ENCODE results near the gene UBALD2.
A peak's percentile ranks its signal among the peaks of the same experiment; 100 is the strongest.
"Not testable (repeated sequence)": the region's sequence is repeated elsewhere in the genome, so short reads cannot be mapped to it uniquely, and the experiment has no call there.

Gene UBALD2

DNA sequence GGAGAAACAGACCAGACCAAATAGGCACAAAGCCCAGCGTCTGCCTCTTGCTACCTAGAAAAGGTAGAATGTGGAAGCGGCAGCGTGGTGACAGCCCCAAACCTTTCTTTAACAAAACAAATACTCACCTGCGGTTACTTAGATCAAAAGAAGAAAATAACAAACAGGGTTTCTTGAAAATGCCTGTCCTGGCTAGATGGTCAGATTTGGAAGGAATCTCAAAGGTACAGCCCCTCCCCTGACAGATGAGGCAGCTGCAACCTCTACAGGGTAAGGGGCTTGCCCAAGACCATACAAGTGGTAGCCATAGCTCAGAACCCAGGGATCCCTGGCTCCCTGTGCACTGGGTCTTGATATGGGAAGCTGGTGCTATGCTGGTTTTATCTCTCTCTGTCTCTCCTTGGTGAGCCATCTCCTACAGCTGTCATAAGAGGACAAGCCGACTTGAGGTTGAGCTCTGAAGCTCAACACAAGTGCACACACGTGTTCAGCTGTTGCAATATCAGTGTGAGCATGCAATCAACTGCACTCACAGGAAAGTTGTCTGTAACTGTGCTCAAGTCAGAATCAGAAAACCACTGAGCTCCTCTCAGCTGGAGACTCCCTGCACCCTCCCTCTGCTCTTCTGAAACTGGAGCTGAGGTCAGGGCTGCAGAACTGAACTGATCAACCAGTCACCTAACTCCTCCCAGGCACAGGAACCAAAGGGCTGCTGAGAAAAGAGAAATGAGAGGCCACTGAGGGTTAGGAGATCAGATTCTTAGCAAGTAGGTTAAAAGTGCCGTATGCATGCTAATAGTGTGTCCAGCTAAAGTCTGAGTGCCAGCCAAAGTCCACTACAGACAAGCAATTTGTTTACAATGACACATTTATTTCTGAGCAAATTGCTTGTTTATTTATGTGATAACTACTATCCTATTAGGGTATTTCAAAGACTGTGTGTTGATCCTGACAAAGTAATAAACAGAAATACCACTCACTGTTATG is 18.8 kb upstream of the UBALD2 start:
- peak in 1 of 5 donors; percentile 99 for DNase-seq

GRCh38 chr17:76247304-76247703 is 17.8 kb upstream of the UBALD2 start:
- no peak for DNase-seq

DNA sequence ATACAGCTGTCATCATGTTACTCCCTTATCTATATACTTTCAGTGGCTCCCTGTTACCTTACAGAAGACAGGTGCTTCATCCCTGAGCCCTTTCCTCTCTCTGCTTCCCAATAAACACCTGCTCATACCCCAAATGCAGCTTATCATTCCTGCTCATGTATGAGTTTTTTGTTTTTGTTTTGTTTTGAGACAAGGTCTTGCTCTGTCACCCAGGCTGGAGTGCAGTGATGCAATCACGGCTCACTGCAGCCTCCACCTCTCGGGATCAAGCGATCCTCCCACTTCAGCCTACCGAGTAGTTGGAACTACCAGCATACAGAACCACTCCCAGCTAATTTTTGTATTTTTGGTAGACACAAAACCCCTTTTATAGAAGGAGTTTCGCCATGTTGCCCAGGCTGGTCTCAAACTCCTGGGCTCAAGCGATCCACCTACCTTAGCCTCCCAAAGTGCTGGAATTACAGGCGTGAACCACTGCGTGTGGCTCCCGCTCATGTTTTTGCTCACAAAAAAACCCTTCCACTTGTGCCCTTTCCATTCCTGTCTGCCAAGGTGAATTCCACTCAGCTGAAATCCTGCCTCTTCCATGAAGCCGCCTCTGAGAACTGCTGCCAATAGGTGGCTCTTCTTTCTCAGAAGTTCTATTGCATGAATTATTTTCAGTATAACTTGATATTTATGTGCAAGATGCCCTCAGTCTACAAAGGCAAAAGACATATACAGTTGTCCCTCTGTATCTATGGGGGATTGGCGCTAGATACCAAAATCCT is 16.9 kb upstream of the UBALD2 start:
- DNase-seq, result no peak

DNA sequence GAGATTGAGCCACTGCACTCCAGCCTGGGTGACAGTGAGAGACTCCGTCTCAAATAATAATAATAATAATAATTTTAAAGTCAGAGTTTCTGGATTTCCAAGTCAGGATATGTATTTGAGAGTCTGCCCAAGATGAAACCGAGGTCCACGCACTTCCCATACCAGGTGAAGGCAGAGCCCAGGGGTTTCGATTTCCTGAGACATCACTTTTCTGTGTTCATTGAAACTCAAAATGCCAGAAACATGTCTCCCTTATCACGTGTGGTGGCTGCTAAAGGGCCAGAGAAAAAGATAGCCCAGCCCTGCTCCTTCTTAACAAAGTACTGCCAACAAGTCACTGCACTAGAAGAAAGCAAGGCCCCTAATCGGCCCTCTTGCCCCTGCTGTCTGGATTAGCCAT is 15.0 kb upstream of the UBALD2 start:
- no peak for DNase-seq

GRCh38 chr17:76251478-76252039 is 13.6 kb upstream of the UBALD2 start:
- DNase-seq, result no peak

GRCh38 chr17:76252040-76252954 is 12.9 kb upstream of the UBALD2 start:
- peak in 1 of 5 donors; percentile 82 for DNase-seq

DNA sequence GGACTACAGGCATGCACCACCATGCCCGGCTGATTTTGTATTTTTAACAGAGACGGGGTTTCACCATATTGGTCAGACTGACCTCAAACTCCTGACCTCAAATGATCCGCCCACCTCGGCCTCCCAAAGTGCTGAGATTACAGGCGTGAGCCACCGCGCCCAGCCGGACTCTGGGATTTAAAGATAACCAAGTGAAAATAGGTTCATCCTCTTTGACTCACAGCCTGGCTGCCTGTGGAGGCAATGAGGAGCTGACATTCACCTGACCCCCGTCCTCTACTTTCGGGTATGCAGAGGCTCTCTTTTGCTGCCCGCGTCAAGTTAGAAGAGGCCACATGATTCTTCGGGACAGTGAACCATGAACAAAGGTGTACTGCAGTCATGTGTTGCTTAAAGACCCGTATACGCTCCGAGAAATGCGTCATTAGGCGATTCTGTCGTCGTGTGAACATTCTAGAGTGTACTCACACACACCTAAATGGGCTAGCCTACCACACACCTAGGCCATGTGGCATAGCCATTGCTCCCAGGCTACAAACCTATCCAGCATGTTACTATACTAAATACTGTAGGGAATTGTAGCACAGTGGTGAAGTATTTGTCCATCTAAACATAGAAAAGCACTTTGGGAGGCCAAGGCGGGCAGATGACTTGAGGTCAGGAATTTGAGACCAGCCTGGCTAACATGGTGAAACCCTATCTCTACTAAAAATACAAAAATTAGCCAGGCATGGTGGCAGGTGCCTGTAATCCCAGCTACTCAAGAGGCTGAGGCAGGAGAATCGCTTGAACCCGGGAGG is 12.0 kb upstream of the UBALD2 start:
- DNase-seq, result not testable (repeated sequence)

GRCh38 chr17:76253841-76254240 is 11.3 kb upstream of the UBALD2 start:
- DNase-seq, result no peak

- no peak for DNase-seq
Observed at GRCh38 chr17:76254275-76254674, 10.9 kb upstream of the UBALD2 start.

DNA sequence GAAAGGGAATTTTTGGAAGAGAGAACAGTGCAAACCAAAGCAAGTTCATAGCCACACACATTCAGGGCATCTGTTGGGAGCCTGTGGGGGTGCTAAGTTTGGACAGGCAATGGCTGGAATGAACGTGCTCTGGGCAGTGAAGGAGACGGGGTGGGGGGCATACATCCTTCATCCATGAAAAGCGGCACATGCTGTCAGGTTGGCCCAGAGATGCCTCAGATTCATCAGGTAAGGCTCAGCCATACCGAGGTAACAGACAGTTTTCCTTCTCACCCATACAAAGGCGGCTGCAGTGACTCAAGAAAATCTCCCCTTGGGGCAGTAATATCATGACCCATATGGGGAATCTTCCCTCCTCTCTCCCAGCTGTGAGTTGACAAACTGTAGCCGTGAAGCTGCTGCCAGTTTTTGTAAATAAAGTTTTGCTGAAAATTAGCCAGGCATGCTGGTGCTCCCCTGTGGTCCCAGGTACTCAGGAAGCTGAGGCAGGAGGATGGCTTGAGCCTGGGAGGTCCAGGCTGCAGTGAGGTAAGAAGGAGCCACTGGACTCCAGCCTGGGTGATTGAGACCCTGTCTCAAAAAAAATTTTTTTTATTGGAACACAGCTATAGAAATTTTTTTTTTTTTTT is 9.2 kb upstream of the UBALD2 start:
- DNase-seq, result no peak

- peak in 1 of 5 donors; percentile 76 for DNase-seq
Observed at GRCh38 chr17:76256430-76257050, 8.6 kb upstream of the UBALD2 start.

DNA sequence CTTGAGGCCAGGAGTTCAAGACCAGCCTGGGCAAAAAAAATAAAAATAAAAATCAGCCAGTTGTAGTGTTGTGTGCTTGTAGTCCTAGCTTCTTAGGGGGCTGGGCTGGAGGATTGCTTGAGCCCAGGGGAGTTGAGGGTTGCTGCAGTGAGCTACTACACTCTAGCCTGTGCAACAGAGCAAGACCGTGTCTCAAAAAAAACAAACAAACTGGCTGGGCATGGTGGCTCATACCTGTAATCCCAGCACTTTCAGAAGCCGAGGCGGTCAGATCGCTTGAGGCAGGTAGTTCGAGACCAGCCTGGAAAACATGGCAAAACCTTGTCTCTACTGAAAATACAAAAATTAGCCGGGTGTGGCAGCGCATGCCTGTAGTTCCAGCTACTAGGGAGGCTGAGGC is 4.9 kb upstream of the UBALD2 start:
- DNase-seq, result no peak

- no peak for DNase-seq
Observed at GRCh38 chr17:76260669-76261068, 4.5 kb upstream of the UBALD2 start.

DNA sequence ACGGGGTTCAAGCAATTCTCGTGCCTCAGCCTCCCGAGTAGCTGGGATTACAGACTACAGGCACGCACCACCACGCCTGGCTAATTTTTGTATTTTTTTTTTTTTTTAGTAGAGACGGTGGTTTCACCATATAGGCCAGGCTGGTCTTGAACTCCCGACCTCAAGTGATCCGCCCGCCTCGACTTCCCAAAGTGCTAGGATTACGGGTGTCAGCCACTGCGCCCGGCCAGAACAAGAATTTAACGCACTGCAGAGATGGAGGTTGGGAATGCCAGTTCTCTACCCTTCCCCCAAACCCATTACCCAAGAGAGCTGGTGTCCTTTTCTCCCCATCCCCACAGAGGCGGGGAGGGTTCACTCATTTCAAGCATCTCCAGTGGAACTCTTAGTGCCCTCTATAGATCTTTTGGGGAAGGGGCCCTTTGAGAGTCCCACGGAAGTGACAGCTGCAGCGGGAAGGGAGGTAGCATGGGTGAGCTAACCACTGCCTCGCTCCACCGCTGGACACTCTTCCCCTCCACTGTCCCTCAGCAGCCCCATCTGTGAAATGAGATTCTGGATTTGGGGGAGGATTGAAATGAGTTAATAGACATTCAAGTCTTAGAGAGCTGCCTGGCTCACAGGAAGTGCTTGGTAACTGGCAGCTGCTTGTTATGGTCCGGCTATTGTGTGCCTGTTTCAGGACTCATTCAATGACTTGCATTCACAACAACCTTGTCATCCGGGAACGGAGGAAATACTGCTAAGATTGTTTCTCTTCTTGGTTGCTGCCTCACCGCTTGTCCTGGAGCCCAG is 3.5 kb upstream of the UBALD2 start:
- DNase-seq, result peak in 1 of 5 donors; percentile 75

DNA sequence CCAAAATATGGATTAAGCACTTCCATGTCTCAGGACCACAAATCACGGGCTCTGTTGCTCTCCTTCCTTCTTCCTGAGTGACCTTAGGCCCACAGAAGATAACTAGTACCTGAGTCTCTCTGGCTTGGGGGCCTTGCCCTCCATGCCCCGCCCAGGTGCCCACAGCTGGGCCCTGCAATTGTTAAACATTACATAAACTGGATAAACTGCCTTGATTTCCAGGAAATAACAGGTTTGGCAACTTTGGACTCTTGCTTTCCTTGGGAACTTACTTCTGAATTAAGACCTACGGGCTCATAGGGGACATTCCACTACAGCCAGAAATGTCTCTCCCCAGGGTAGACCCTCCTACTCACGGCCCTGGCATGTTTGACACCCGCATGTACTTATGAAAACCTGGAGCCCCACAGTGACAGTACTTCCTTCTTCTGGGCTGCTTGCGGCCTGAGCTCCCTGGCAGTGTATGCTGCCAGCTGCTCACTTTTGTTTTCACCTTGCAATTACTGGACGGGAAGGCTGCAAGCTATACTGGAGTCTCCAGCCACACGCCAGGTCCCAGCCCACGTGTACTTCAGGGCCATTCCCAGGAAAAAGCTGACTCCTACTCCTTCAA is 2.3 kb upstream of the UBALD2 start:
- DNase-seq, result peak in 1 of 5 donors; percentile 59

- DNase-seq, result no peak
Observed at GRCh38 chr17:76263896-76264295, 1.3 kb upstream of the UBALD2 start.

GRCh38 chr17:76264425-76264754 is 758 bp upstream of the UBALD2 start:
- DNase-seq, result no peak

DNA sequence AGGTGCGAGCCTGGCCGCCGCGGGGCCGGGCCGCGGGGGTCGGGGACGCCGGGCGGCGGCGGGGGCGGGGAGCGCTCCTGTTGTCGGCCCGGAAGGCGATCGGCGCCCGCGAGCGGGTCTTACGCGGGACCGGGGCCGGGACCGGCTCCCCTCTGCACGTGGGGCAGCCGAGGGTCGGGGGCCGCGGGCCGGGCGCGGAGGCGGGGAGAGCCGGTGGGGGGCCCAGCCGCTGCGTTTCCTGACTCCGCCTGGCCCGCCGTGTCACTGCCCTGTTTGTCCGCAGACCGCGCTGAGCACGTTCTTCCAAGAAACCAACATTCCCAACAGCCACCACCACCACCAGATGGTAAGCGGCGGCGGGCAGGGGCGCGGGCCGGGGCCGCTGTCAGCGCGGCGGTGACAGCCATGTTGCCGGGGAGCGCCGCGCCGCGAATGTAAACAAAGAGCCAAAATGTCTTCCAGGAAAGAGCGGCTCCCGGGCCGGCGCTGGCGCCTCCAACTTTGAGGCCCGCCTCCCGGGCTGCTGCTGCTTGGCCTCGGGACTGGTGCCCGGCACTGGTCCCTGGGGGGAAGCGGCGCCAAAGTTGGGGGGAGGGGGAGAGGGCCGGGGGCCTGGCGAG is 586 bp downstream of the UBALD2 start:
- peak; percentile 33 to 62 (median 59) for DNase-seq
